ENCODE measurements around the gene SEMA7A. TPM values are rescaled to one million over a fixed set of nuclear protein-coding genes. Genes with fewer than 3 reads are reported as not detected.
"Not testable (repeated sequence)": the region's sequence is repeated elsewhere in the genome, so short reads cannot be mapped to it uniquely, and the experiment has no call there.

Gene SEMA7A
- total RNA-seq, 2 donors from 2014 or later: 1.2 to 4.9 TPM

DNA sequence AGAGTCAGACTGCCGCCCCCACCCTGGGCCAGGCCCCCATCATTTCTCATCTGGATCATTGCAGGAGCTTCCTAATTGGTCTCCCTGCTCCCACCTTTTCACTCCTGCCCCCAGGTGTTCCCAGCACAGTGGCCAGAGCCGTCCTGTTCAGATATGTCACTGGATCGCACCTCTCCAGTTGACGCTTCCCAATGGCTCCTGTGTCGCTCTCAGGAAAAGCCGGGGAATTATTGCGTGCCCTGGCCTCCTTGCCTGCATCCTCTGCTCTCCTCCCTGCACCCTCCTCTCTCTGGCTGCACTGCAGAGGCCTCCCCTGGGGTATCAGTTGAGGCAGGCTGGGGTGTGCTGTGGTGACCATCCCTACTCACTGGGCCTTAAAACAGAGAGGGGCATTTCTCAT lies 40.9 kb downstream of the SEMA7A start:
- Histone ChIP-seq H3K36me3 (no peaks in the 10 kb centered on the region), H3K27me3 (replicated peaks; ENCODE audit: insufficient read depth) (no peaks in the 10 kb centered on the region), H3K4me1 (ENCODE audit: control insufficient read depth in 1 of 2, low read depth in 2 of 2) (no peaks in the 10 kb centered on the region), H3K9me3 (no peaks in the 10 kb centered on the region), H3K4me3 (no peak overlapping the region), H3K27ac (no peak overlapping the region)
- TF ChIP-seq CTCF (IDR thresholded peaks at IDR 0.05): no peak
- DNase-seq (ENCODE audit: low spot score): no peak
- no peak for ATAC-seq (ENCODE audit: insufficient number of reproducible peaks, low FRiP score, low read depth)

DNA sequence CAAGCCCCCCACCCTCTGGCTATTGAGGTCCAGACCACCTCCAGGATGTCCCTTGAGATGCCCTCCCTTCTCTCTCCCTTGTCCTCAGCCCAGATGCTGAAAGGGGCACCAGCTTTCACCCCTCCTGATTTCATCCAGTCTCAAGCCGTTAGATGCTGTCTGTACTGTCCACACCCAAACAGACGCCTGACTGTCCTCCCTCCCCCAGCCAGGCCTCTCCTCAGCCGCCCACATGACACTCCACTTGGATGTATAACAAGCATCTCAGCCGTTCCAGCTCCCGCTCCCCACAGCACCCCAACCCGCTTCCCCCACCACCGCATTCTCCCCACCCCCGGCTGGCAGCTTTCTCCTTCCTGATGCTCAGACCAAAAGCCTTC lies 41.3 kb downstream of the SEMA7A start:
- ATAC-seq (ENCODE audit: insufficient number of reproducible peaks, low FRiP score, low read depth): no peak
- no peak for TF ChIP-seq CTCF (IDR thresholded peaks at IDR 0.05)
- no peak overlapping the region for H3K27ac ChIP-seq

DNA sequence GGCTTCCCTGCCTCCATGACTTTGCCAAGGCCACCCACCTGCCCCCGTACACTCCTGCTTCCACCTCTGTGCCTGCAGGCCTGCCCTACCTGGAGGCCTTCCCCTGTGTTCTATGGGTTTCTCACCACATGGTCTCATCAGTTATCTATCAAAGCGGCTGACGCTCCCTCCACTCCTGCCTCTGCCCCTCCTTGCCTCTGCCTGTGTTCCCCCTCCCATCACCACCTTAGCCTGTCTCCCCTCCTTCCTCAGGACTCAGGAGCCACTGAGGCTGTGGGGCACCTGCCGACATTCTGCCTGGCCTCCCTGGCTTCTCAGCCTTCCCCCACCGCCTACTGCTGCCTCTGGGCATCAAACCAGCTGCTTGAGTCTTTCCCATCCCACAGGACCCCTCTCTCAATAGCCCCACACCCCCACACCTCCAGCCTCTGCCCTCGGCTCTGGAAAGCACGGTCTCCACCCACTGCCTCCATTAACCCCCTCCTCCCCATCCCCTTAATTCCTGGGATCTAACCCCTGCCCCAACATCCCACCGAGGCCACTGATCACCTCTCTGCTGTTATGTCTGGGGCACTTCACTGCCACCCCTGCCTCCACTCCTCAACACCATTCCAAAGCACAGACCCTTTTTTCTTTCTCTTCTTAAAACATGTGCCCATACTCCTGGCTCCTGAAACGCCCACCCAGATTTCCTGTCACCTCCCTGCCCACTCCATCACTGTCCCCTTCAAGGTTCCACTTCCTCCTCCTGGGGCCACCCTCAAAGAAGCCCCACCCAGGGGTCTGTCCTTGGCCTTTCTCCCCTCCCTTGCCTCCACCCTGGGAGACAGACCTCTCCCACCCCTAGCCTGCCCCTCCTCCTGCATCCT lies 41.9 kb downstream of the SEMA7A start:
- Histone ChIP-seq H3K4me3 (no peak overlapping the region), H3K4me1 (ENCODE audit: control insufficient read depth in 1 of 2, low read depth in 2 of 2) (no peaks in the 10 kb centered on the region), H3K36me3 (no peaks in the 10 kb centered on the region), H3K27me3 (replicated peaks; ENCODE audit: insufficient read depth) (no peaks in the 10 kb centered on the region), H3K9me3 (no peaks in the 10 kb centered on the region), H3K27ac (no peak overlapping the region)
- ATAC-seq (ENCODE audit: insufficient number of reproducible peaks, low FRiP score, low read depth): no peak
- no peak for DNase-seq (ENCODE audit: low spot score)
- TF ChIP-seq CTCF (IDR thresholded peaks at IDR 0.05): no peak

More for the DNA sequence above, 41.3 kb downstream of the SEMA7A start:
- no peak overlapping the region for H3K4me3 ChIP-seq
- H3K36me3 ChIP-seq: no peaks in the 10 kb centered on the region
- no peak for DNase-seq (ENCODE audit: low spot score)
- H3K4me1 ChIP-seq (ENCODE audit: control insufficient read depth in 1 of 2, low read depth in 2 of 2): no peaks in the 10 kb centered on the region
- no peaks in the 10 kb centered on the region for H3K9me3 ChIP-seq
- no peaks in the 10 kb centered on the region for H3K27me3 ChIP-seq (replicated peaks; ENCODE audit: insufficient read depth)

DNA sequence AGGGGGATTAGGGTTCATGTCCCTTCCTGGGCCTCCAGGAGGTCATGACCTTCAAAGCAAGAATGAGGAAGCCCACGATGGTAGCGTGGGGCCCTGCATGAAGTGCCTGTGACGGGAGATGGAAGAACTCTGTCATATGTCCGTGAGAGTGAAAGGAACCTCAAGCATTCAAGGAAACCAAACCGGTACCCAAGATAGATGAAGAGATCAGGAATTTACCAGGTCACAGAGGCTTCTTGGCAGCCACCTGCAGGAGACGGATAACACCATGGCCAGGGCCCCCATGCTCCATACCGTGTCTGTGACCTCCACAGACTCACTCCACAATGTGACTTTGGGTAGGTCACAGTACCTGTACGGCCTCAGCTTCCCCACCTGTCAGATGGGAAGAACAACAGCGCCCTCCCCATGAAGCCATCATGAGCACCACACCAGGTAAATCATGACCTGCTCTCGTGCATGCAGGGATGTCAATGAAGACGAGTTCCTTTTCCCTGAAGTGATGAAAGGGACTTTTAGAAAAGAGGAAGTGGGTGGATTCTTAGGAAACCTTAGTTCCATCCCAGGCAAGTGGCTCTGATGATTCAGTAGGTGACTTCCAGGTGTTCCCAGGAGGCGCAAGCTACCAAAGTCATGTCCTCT lies 43.0 kb downstream of the SEMA7A start:
- no peak overlapping the region for H3K27ac ChIP-seq
- no peak for TF ChIP-seq CTCF (IDR thresholded peaks at IDR 0.05)
- no peaks in the 10 kb centered on the region for H3K27me3 ChIP-seq (replicated peaks; ENCODE audit: insufficient read depth)
- DNase-seq (ENCODE audit: low spot score) (no peak), ATAC-seq (ENCODE audit: insufficient number of reproducible peaks, low FRiP score, low read depth) (no peak)
- no peaks in the 10 kb centered on the region for H3K4me1 ChIP-seq (ENCODE audit: control insufficient read depth in 1 of 2, low read depth in 2 of 2)
- no peak overlapping the region for H3K4me3 ChIP-seq
- no peaks in the 10 kb centered on the region for H3K9me3 ChIP-seq
- H3K36me3 ChIP-seq: no peaks in the 10 kb centered on the region

DNA sequence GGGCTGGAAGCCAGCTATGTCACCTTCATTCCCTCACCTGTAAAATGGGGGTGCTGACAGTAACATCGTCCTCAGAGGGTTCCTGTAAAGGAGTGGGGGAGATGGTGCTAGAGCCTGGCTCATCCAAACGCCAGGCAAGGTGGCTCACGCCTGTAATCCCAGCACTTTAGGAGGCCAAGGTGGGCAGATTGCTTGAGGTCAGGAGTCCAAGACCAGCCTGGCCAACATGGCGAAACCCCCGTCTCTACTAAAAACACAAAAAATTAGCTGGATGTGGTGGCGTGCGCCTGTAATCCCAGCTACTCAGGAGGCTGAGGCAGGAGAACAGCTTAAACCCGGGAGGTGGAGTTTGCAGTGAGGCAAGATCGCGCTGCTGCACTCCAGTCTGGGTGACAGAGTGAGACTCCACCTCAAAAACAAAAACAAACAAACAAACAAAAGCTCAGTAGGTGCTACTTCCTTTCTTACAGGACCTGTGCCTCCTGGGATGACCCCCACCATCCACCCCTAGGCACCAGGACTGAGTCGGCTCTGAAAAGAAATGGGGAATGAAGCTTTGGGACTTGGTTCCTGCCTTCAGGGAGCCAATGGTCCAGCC lies 43.6 kb downstream of the SEMA7A start:
- H3K27me3 ChIP-seq (replicated peaks; ENCODE audit: insufficient read depth); H3K27ac ChIP-seq; H3K4me1 ChIP-seq (ENCODE audit: control insufficient read depth in 1 of 2, low read depth in 2 of 2); H3K4me3 ChIP-seq; H3K36me3 ChIP-seq; H3K9me3 ChIP-seq; ATAC-seq (ENCODE audit: insufficient number of reproducible peaks, low FRiP score, low read depth); DNase-seq (ENCODE audit: low spot score): not testable (repeated sequence)
